ENCODE measurements around the gene SPRN.
"Not testable (repeated sequence)": the region's sequence is repeated elsewhere in the genome, so short reads cannot be mapped to it uniquely, and the experiment has no call there.

The SPRN gene

GRCh38 chr10:133424601-133425000 is at the start of gene SPRN:
Gene SPRN (minus strand): TSS chr10:133424625. CDS start chr10:133423681, 944 bp downstream.
- not testable (repeated sequence) for DNase-seq (ENCODE audit: extremely low read depth in 1 of 2, low read depth in 1 of 2)

GRCh38 chr10:133474027-133474426 is 49.6 kb upstream of the SPRN start:
- DNase-seq (ENCODE audit: extremely low read depth in 1 of 2, low read depth in 1 of 2), result no peak

- DNase-seq (ENCODE audit: extremely low read depth in 1 of 2, low read depth in 1 of 2), result no peak
Measured at GRCh38 chr10:133473270-133473669, 48.8 kb upstream of the SPRN start.

GRCh38 chr10:133471300-133472109 is 47.1 kb upstream of the SPRN start:
- no peak for DNase-seq (ENCODE audit: extremely low read depth in 1 of 2, low read depth in 1 of 2)

GRCh38 chr10:133469205-133469604 is 44.8 kb upstream of the SPRN start:
- DNase-seq (ENCODE audit: extremely low read depth in 1 of 2, low read depth in 1 of 2), result not testable (repeated sequence)

- DNase-seq (ENCODE audit: extremely low read depth in 1 of 2, low read depth in 1 of 2), result no peak
Measured at GRCh38 chr10:133467286-133467911, 43.0 kb upstream of the SPRN start.

- DNase-seq (ENCODE audit: extremely low read depth in 1 of 2, low read depth in 1 of 2), result no peak
Measured at GRCh38 chr10:133466683-133467275, 42.4 kb upstream of the SPRN start.

GRCh38 chr10:133465950-133466474 is 41.6 kb upstream of the SPRN start:
- no peak for DNase-seq (ENCODE audit: extremely low read depth in 1 of 2, low read depth in 1 of 2)

GRCh38 chr10:133465191-133465949 is 40.9 kb upstream of the SPRN start:
- no peak for DNase-seq (ENCODE audit: extremely low read depth in 1 of 2, low read depth in 1 of 2)

GRCh38 chr10:133464582-133465031 is 40.2 kb upstream of the SPRN start:
- no peak for DNase-seq (ENCODE audit: extremely low read depth in 1 of 2, low read depth in 1 of 2)

- DNase-seq (ENCODE audit: extremely low read depth in 1 of 2, low read depth in 1 of 2), result no peak
Measured at GRCh38 chr10:133462512-133463305, 38.3 kb upstream of the SPRN start.

GRCh38 chr10:133461841-133462240 is 37.4 kb upstream of the SPRN start:
- no peak for DNase-seq (ENCODE audit: extremely low read depth in 1 of 2, low read depth in 1 of 2)

- DNase-seq (ENCODE audit: extremely low read depth in 1 of 2, low read depth in 1 of 2), result no peak
Measured at GRCh38 chr10:133461027-133461426, 36.6 kb upstream of the SPRN start.

- DNase-seq (ENCODE audit: extremely low read depth in 1 of 2, low read depth in 1 of 2), result no peak
Measured at GRCh38 chr10:133460208-133460769, 35.9 kb upstream of the SPRN start.

GRCh38 chr10:133459454-133460207 is 35.2 kb upstream of the SPRN start:
- no peak for DNase-seq (ENCODE audit: extremely low read depth in 1 of 2, low read depth in 1 of 2)

GRCh38 chr10:133458710-133459453 is 34.5 kb upstream of the SPRN start:
- no peak for DNase-seq (ENCODE audit: extremely low read depth in 1 of 2, low read depth in 1 of 2)

- DNase-seq (ENCODE audit: extremely low read depth in 1 of 2, low read depth in 1 of 2), result no peak
Measured at GRCh38 chr10:133458021-133458709, 33.7 kb upstream of the SPRN start.

Data from activated CD8-positive, alpha-beta memory T cell treated with anti-CD3 and anti-CD28 coated beads for 1 hour (primary cell).